GM21381 (cell line): Measurements from ENCODE around the gene SCYGR5.
"Not testable (repeated sequence)": the region's sequence is repeated elsewhere in the genome, so short reads cannot be mapped to it uniquely, and the experiment has no call there.

Source experiments
- ATAC-seq: cut with Tn5 transposase; IDR thresholded peaks from one replicate; pipeline ENCODE4 v1.9.1; 2021; ENCODE audit warnings: mild to moderate bottlenecking, moderate library complexity; ENCODE audit not compliant: unreplicated experiment

The SCYGR5 gene

GRCh38 chr2:227666631-227667170 is at the start of gene SCYGR5:
SCYGR5 (plus strand) TSS chr2:227666804; CDS start chr2:227666804, 0 bp downstream.
- ATAC-seq: not testable (repeated sequence)

DNA sequence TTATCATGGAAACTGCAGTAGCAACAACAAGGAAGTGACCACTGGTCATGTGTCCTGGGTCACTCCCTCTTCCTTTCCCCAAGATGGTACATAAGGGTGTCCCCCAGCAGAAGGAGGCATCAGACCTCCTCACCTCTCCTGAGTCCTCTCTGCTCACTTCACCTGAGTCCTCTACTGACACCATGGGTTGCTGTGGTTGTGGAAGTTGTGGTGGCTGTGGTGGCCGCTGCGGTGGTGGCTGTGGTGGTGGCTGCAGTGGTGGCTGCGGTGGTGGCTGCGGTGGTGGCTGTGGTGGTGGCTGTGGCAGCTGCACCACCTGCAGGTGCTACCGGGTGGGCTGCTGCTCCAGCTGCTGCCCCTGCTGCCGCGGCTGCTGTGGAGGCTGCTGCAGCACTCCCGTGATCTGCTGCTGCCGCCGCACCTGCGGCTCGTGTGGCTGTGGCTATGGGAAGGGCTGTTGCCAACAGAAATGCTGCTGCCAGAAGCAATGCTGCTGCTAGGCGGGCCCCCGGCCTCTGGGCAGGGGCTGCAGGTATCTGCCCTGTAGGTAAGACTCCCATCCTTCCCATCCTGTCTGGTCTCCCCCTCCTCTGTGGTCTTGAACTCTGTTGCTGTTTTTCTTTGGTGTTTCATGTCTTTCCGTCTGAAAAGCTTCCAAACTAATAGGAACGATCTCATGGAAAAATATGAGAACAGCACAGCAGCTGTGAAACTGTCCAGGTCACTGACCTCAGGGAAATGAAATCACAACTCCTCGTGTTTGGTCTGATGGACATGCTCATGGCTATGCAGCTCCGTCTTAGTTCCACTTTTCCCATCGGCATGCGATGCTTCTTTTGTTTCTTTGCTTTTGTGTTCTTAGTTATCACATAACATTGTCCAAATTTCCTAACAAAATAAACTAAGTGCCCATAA is 49.0 kb upstream of the SCYGR5 start, which contains the start of gene SCYGR4:
Gene SCYGR4 (plus strand): TSS at position 183 of the 915 bp plus-strand sequence. CDS start 0 bp downstream, at position 183.
- ATAC-seq: no peak

DNA sequence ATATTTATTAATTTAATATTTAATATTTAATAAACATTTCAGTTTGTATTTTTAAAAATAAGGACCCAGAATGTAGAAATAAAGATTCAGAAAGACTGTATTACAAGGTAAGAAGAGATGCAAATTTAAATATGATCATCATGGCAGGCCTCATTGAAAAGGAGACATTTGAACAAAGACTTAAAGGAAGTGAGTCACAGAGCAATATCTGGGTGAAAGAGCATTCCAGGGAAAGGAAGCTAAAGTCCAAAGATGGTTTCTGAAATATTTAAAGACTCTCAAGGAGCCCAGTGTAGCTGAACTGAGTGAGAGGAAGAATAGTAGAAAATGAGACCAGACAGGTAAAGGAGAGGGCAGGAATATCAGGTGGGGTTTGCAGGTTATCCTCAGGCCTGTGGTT is 43.4 kb upstream of the SCYGR5 start:
- no peak for ATAC-seq

DNA sequence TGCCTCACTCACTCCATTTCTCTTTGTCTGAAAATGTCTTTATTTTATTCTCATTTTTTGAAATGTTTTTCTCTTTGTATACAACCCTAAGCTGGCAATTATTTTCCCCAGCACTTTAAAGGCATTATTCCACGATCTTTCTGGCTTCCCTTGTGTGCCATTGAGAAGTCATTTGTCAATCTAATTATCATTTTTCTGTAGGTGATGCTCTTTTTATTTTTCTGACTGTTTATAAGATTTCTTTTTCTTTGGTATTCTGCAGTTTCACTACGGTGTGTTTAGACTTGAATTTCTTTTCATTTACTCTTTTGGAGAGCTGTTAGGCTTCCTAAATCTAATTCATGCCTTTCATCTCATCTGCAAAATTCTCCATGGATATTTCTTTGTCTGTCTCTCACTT is 41.2 kb upstream of the SCYGR5 start:
- no peak for ATAC-seq

DNA sequence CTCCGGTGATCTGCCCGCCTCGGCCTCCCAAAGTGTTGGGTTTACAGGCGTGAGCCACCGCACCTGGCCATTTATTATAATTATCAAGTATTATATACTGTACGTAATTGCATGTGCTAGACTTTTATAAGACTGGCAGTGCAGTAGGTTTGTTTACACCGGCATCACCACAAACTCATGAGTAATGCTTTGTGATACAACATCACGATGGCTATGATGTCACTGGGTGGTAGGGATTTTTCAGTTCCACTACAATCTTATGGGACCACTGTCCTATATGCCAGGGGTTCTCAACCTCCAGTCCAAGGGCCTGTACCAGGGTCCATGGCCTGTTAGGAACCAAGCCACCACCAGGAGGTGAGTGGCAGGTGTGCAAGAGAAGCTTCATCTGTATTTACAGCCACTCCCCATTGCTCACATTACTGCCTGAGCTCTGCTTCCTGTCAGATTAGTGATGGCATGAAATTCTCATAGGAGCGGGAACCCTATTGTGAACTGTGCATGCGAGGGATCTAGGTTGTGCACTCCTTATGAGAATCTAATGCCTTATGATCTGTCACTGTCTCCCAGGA is 39.9 kb upstream of the SCYGR5 start:
- ATAC-seq: no peak

DNA sequence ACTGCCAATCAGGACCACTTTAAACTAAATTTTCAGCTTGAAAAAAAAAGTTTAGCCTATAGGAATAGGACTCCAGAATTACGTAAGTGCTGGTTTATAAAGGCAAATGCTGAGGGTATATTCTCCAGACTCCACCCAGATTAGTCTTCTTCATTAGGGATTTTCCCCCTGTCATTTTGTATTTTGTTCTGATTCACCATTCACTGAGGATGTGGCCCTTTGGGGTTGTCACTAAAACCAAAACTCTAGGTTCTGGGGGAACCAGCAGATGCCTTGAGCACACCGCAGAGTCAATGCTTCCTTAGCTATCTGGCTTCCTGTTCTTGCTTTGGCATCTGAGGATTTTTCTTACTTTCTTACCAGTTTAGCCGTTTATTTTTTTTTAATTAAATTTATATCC is 38.8 kb upstream of the SCYGR5 start:
- peak; percentile 99 for ATAC-seq

DNA sequence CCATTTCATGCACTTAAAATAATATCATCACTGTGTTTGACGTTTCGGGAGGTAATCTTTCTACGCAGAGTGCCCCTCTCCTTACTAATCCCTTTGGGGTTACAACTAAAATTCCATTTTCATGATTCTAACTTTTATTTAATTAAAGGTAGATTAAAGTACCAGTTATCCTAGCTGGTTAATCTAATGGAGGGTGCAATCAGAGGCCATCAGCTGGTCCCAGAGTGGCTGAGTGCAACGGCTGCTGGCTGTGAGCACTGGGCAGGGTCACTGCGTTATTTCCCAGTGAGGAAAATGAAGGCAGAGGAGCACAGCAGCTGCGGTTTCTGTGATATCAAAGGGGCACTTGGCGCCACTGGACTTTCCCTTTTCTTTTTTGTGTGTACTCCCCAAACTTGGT is 37.2 kb upstream of the SCYGR5 start:
- no peak for ATAC-seq

DNA sequence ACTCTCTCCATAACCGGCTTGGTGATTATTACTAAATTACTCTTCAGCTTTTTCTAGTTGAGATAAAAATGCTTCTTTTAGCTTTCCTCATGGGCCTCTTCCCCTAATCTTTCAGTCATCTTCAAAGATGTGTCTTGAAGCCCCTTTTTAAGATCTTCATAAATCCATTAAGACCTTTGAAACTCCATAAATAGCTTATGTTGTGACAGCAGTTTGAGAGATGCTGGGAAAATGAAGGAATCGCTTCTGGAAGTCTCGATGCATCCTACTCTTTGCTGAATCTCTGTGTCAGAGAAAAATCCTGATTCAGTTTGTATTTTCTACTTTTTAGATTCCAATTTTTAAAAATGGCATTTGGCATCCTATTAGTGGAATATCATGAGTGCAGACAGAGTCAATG is 36.3 kb upstream of the SCYGR5 start:
- ATAC-seq: no peak

GRCh38 chr2:227632827-227633226 is 33.8 kb upstream of the SCYGR5 start:
- no peak for ATAC-seq

DNA sequence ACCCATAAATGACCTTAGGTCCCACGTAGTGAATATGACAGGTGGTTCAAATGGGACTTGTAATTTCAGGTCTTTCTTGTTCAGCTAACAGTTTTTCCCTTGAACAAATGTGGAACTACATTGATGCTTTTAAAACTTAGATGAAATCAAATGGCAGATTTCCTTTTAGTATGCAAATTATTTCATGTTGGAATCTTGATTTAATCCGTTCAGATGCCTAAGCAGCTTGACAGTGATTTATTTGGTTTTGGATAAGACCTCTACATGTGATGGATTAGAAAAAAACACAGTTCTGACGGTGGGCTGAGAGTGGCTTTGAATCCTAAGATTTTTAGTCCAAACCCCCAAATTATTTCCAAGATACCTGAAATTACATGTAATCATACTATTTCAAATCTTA is 32.4 kb upstream of the SCYGR5 start:
- no peak for ATAC-seq

DNA sequence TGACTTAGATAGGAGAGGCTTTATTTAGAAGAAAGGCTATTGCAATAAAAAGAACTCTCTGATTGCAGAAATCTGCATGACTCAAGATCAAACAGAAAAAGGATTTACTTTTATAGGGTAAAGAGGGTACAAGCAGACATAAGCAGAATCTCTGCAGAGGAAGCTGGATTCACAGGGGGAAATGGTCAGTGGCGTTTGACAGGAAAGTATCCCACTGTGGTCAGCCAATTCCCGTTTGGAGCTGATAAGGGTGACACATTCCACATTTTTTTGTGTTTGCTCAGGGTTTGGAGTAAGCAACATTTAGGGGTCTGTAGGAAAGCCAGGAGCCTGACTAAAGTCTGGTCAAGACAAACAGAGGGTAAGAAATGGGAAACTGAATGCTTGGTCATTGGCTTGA is 23.9 kb upstream of the SCYGR5 start:
- no peak for ATAC-seq

DNA sequence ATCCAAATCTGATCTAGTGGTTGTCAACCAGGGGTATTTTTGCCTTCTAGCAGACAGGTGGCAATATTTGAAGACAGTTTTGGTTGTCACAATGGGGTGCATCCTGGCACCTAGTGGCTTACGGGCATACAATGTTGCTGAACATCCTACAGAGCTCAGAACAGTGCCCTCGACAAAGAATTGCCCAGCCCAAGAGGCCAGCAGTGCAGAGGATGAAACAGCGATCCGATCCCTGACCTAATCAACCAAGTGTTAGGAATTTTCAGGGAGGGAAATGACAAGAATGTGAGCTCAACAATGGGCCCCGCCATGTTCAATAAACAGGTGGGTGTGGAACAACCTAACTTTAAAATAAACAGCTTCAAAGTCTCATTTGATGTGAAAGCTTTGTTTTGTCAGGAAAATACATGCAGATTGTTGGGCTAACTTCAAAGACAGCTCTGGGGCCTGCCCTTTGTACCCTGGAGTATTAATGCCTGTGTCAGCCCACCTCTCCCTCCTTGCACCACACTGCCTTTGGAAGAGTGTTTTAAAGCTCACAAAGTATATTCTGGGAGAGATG is 22.5 kb upstream of the SCYGR5 start:
- no peak for ATAC-seq

GRCh38 chr2:227653419-227653818 is 13.2 kb upstream of the SCYGR5 start:
- no peak for ATAC-seq

- no peak for ATAC-seq
These were observed 12.2 kb upstream of the SCYGR5 start for GRCh38 chr2:227654426-227654825.

GRCh38 chr2:227655454-227655853 is 11.2 kb upstream of the SCYGR5 start:
- ATAC-seq: no peak

GRCh38 chr2:227657199-227657845 is 9.3 kb upstream of the SCYGR5 start:
- ATAC-seq: no peak

DNA sequence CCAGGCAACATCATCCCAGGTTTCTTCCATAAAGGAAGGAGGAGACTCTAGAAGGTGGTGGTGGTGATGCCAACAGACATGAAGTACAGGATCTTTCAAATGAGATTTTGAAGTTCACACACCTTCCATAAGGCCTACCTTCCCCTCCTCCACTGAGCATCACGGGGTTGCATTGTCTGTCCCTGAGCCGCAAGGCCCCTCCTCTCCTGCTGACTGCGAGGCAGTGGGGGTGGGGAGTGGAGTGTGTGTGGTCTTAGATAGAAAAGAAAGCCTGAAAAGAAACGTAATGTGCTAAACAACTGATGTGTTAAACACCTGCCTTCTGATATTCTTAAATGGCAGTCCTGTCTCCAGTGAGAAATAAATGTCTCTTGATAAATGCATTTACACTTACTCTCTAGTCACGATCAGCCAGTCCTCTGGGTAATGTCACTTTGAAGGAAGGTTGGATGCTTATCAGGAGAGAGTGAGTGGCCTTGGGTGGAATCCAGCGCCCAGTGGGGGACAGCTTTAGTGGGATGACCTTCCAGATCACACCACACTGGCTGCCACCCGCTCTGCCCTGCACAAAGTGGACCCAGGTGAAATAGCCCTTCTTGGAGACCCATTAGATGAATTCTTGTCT is 5.5 kb upstream of the SCYGR5 start:
- no peak for ATAC-seq

DNA sequence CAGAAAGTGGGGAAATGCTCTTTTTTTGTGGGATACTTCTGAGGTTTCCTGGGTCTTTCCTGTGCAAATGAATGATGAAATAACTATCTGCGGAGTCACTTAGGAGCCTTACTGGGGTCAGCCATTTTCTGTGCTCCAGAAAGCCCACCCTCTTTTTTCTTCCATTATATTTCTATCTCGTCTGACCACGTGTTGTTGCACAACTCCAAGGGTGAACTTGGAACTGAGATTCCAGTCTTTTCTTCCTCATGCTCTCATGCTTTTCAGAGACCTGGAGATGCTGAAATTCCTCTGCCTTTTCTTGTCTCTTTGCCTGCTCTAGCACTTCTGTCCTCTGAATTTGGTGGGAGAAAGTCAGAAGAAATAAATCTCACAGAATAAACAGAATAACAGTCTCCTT is 4.8 kb upstream of the SCYGR5 start:
- ATAC-seq: no peak

- ATAC-seq: no peak
These were observed 1.2 kb upstream of the SCYGR5 start for GRCh38 chr2:227665189-227665940.
